Activated CD4-positive, alpha-beta T cell treated with anti-CD3 and anti-CD28 coated beads, Interleukin-2, amount 50 U/mL, for 1 hour (primary cell): ENCODE results near the gene DYNC1I1.

ENCODE experiments used
- DNase-seq: peaks from one replicate; pipeline ENCODE4 v3.0.0-alpha.2; 2020

Gene DYNC1I1

GRCh38 chr7:96093435-96093834 lies 321.1 kb downstream of the DYNC1I1 start:
- no peak for DNase-seq

GRCh38 chr7:96097835-96098234 lies 325.5 kb downstream of the DYNC1I1 start:
- no peak for DNase-seq

- DNase-seq = no peak
These were observed 328.4 kb downstream of the DYNC1I1 start for GRCh38 chr7:96100737-96101136.

DNA sequence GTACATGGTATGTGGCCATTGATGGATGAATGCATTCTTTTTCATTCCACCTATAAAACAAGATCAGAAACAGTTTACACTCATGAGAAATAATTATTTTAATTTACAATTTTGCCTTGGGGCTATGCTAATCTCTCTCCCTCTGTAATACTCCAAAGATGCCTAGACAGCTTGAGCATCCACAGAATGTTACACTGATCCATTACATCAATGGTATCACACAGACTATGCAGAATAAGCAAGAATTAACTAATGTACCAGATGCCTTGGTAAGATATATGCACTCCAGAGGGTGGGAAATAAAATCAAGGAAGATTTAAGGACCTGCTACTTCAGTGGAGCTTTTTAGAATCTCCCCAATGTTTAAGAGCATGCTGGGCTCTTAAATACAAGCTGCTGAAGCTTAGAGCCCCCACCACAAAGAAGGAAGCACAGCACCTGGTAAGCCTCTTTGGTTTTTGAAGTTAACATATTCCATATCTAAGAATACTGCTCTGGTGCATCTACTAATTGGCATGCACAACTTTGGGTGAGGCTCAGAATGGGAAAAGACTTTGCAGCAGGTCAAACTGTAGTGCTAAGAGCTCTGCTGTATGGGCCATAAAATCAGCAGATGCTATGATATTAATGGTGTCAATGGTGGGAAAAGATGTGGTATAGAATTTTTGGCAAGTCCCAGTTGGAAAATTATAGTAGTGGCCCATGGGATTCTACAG lies 329.9 kb downstream of the DYNC1I1 start:
- DNase-seq = no peak

DNA sequence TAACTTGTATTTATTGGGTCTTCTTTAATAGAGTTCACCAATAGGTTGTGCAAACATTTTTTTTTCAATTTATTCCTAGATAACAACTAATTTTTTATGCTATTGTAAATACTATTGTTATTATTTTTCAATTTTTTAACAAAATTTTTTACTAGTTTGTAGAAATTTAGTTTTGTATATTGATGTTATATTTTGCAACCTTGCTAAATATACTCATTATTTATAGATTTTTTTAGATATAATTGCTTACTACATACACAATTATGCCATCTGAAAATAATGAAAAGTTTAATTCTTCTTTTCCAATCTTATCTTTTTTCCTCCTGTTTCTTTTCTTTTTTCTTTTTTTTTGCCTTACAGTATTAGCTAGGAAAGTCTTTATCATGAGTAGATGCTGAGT lies 332.6 kb downstream of the DYNC1I1 start:
- DNase-seq = no peak

- no peak for DNase-seq
These were observed 339.1 kb downstream of the DYNC1I1 start for GRCh38 chr7:96111405-96111804.

- DNase-seq = no peak
These were observed 341.8 kb downstream of the DYNC1I1 start for GRCh38 chr7:96114190-96114589.

DNA sequence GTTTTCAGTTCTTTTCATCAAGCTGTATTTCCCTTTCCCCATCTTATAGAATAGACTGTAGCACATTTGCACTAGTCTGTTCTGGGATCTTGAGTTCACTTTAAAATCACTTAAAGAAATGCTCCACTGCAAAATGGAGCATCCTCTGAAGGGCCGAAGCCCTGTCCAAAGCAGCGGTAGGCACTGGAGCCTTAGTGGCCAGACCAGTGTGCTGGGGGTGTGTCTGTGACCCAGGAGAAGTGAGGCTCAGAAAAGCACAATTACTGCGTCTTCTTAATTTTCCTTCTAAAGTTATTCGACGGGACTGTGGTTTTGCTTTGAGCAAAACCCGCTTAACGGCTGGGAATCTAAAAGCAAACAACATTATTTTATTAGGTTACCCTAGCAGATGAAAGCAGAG lies 343.8 kb downstream of the DYNC1I1 start:
- no peak for DNase-seq

DNA sequence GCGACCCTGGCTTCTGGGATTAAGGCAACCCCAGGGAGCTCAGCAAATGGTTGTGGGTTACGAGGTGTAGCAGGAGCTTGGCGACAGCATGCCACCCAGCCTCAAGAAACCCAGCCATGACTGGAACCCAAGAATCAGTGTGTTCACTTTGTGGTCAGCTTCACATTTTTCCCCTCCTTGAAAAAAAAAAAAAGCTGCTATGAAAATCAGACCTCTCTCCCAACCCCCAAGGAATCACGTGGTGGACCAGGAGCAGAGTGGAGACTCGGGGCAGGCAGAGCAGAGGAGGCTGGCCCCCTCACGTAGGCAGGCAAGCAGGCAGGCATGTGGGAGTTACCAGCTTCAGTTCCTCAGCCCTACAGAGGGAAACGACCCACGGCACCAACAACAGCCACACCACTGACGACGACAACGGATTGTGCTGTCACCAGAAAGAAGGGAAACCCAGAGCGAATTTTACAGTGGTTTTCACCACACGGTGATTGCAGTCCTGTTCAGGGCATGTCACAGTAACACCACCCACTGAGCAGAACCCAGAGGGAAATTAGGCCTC lies 346.2 kb downstream of the DYNC1I1 start:
- no peak for DNase-seq

GRCh38 chr7:96120445-96121225 lies 348.3 kb downstream of the DYNC1I1 start:
- DNase-seq = no peak

GRCh38 chr7:96121752-96122151 lies 349.4 kb downstream of the DYNC1I1 start:
- no peak for DNase-seq

DNA sequence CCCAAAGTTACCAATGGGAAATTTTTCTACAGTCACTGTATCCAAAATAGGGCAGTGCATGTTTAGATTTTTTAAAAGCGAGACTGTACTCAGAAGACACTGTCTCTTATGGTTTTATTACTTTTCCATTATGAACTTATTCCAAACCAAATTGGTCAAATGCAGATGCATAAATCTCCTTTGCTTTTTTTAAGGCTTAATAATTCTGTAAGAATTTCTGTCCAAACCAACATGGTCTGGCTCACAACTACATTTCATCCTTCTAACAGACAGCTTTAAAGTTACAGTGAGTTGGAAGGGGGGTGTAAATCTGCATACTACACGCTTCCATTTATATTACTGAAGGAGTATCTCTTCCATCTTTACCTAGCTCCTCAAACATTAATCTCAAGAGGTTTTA lies 350.4 kb downstream of the DYNC1I1 start:
- no peak for DNase-seq

DNA sequence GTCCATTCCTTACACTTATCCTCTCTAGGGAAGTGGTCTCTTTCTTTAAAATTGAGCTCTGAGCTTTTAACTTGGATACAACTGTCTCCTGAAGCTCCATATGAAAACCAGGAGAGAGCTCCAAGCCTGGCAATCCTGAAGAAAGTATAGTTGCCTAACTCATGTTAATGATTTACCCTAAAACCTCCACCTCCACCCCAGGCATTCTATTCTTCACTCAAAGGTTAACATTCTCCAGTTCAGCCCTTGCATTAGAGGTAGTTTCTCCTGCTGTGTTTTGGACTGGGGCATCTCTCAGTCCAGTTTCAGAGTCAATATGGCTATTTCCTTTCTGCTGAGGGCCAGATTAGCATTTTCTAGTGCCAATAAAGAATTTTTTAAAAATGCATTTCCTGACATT lies 354.0 kb downstream of the DYNC1I1 start:
- no peak for DNase-seq

GRCh38 chr7:96127746-96128145 lies 355.4 kb downstream of the DYNC1I1 start:
- no peak for DNase-seq

GRCh38 chr7:96131525-96131924 lies 359.2 kb downstream of the DYNC1I1 start:
- no peak for DNase-seq

DNA sequence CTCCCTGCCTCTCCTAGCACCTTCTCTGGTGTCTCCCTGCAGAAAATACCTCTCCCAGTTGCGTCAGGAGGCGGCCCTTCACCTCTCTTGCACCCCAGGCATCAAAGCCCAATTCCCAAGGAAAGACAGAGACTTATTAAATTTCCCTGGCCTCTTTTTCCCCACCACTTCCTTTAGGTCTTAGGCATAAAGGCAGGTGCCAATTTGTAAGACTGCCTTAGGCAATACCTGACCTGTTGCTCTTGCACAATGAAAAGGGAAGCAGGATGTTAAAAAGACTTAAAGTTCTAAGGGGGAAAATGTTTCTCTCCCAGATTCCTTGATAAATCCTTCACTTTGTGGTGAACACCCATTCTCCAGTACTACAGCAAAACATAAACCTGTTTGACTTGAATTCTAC lies 362.9 kb downstream of the DYNC1I1 start:
- DNase-seq = no peak

DNA sequence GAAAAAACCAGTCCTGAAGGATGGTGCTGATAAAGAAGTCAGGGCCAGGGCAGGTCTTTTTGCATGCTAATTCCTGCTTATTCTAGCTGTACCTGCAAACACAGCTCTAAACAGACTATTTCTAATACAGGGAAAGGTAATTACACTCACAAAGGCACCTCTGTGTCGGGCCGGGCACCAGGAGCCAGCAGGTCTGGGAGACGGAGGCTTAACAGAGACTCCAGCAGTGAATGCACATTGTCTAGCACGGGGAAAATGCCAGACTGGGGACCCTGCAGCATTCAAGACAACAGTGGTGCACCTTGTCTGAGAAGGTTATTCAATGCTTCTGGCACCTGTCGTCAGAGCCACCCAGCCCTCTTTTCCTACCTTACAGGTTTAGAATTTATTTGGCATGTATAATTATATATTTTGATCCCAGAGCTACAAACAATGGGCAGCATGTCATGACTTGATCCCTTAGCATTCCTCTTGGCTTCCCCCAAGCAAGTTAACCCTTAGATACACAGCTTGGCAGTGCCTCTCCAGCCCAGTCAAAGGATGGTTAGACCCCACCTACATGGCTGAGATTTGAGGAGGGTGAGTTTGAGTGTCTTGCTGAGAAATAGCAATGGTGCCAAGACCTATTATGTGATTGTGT lies 364.4 kb downstream of the DYNC1I1 start:
- DNase-seq = no peak

DNA sequence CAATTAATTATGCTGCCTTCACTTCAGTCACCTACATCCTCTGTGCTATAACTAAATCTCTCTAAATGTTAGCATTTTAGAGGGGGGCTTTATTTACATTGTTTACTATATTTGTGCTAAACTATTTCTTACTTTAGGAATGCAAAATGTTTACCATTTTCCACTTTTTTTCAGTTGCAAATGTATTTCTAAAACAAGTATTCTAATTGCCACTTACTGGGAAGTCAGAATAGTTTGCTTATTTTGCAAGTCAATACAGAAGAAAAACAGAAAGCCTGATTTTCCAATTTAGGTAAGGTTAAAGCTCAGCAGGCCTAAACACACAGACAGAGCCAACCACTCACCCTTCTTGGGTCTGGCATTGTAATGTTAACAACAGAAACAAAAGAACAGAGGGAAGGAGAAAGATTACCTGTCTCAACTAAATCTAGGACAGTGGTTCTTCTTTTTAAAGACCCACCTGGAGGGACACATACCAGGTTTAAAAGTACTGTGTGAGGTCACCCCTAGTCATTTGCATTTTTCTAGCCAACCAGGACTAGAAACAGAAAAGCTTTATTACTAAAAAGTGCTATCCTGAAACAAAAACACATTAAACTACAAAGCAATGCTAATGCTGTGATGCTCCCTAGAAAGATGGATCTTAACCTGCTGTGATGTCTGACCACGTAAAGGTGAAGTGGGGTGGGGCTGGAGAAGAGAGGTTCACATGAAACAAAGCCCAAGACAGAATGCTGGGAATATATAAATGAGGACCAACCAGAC lies 371.3 kb downstream of the DYNC1I1 start:
- DNase-seq = no peak

DNA sequence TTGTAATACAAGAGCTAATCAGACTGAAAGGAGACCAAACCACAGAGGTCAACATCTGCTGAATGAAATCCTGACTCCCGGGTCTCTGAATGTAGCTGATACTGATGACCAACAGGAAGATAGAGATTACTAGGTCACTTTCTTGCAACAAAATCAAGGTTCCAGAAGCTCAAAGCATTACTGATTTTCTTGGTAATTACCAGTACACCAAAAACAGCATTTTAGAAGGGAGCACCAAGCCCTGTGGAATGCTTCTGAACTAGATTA lies 371.8 kb downstream of the DYNC1I1 start:
- DNase-seq = no peak
